Smooth muscle cell (in vitro differentiated cells): ENCODE results near the gene ZFPM1. TPM values are rescaled to one million over a fixed set of nuclear protein-coding genes. Genes with fewer than 3 reads are reported as not detected.

ENCODE experiments used
- DNase-seq: peaks from one replicate; lab custom pipeline; 2025; ENCODE audit not compliant: unreplicated experiment; lab: John Stamatoyannopoulos, UW
- H2AFZ ChIP-seq: fragments of 200-600 bp; sonication (generic); 2 replicates; pipeline ENCODE4 v1.6.0; 2016; ENCODE audit warnings: antibody characterized with exemption, low read depth, mild to moderate bottlenecking
- H3F3A ChIP-seq: fragments of 200-600 bp; sonication (generic); 2 replicates; pipeline ENCODE4 v1.6.0; 2017; ENCODE audit warnings: antibody characterized with exemption, low read depth
- H3K27ac ChIP-seq: fragments of 200-600 bp; sonication (generic); 2 replicates; pipeline ENCODE4 v1.5.1; 2016; ENCODE audit warnings: low read depth, mild to moderate bottlenecking
- H3K27me3 ChIP-seq: fragments of 200-600 bp; sonication (generic); 2 replicates; pipeline ENCODE4 v1.6.1; 2016; ENCODE audit warnings: low read depth, mild to moderate bottlenecking
- H3K36me3 ChIP-seq: fragments of 200-600 bp; sonication (generic); 2 replicates; pipeline ENCODE4 v1.5.1; 2016; ENCODE audit warnings: low read depth
- H3K4me1 ChIP-seq: fragments of 200-600 bp; sonication (generic); 2 replicates; pipeline ENCODE4 v1.5.1; 2016; ENCODE audit warnings: low read depth
- H3K4me2 ChIP-seq: fragments of 200-600 bp; sonication (generic); 2 replicates; pipeline ENCODE4 v1.6.0; 2016; ENCODE audit warnings: mild to moderate bottlenecking
- H3K4me3 ChIP-seq: fragments of 200-600 bp; sonication (generic); 2 replicates; pipeline ENCODE4 v1.5.1; 2016; ENCODE audit warnings: mild to moderate bottlenecking
- H3K79me2 ChIP-seq: fragments of 200-600 bp; sonication (generic); 2 replicates; pipeline ENCODE4 v1.6.0; 2016; ENCODE audit warnings: low read depth, mild to moderate bottlenecking
- H3K9ac ChIP-seq: fragments of 200-600 bp; sonication (generic); 2 replicates; pipeline ENCODE4 v1.6.0; 2016; ENCODE audit warnings: low read depth
- H3K9me3 ChIP-seq: fragments of 200-600 bp; sonication (generic); replicated peaks from 2 replicates; pipeline ENCODE4 v1.5.1; 2016; ENCODE audit warnings: low read depth
- H4K20me1 ChIP-seq: fragments of 200-600 bp; sonication (generic); 2 replicates; pipeline ENCODE4 v1.6.0; 2016; ENCODE audit warnings: low read depth
- CTCF ChIP-seq: fragments of 200-600 bp; sonication (generic); IDR thresholded peaks from 2 replicates; pipeline ENCODE4 v1.5.1; 2017; ENCODE audit warnings: borderline replicate concordance, mild to moderate bottlenecking, antibody characterized with exemption; ENCODE audit not compliant: insufficient read depth, poor library complexity, severe bottlenecking
- WGBS: methylation state at CpG from one replicate; pipeline ENCODE4 v1.1.7; 2016; ENCODE audit warnings: low lambda C conversion rate; 5-methylcytosine and 5-hydroxymethylcytosine counted together
- polyA plus RNA-seq: library from polyadenylated mRNA; unstranded; fragments of >200 nt; fragmentation: Nextera tagmentation; extraction: Ambion mirVana; gene quantifications from 2 replicates; pipeline ENCODE4 v1.2.1, GENCODE V29; 2016
- total RNA-seq: library from RNA; depleted of rRNA; stranded (reverse); fragments of >200 nt; gene quantifications from 2 replicates; pipeline ENCODE4 v1.2.3, GENCODE V29; 2014

Gene ZFPM1
- total and polyA plus RNA-seq, 2 experiments from 2014 or later = 0.99 to 4.9 TPM

GRCh38 chr16:88538366-88539060 is 85.4 kb downstream of the ZFPM1 start:
- H3K4me3 ChIP-seq = no peak overlapping the region
- H3K9me3 ChIP-seq = no peaks in the 10 kb centered on the region
- no peaks in the 10 kb centered on the region for H3K36me3 ChIP-seq
- no peak for DNase-seq
- WGBS = 83% methylated on average over 23 of the region's 23 CpGs
- H2AFZ ChIP-seq = no peak overlapping the region
- no peaks in the 10 kb centered on the region for H3F3A ChIP-seq
- no peak overlapping the region for H3K27ac ChIP-seq
- H3K4me2 ChIP-seq = no peak overlapping the region
- no peak overlapping the region for H3K9ac ChIP-seq
- TF ChIP-seq CTCF = no peak
- peaks cover 12% of the 10 kb centered on the region for H4K20me1 ChIP-seq
- H3K27me3 ChIP-seq = peaks cover 8% of the 10 kb centered on the region
- peaks cover 5% of the 10 kb centered on the region for H3K4me1 ChIP-seq
- no peaks in the 10 kb centered on the region for H3K79me2 ChIP-seq

GRCh38 chr16:88539261-88539651 is 86.2 kb downstream of the ZFPM1 start:
- DNase-seq = no peak
- 86% methylated on average over 12 of the region's 12 CpGs for WGBS

GRCh38 chr16:88539652-88540345 is 86.7 kb downstream of the ZFPM1 start:
- H3K79me2 ChIP-seq = no peaks in the 10 kb centered on the region
- no peak for TF ChIP-seq CTCF
- no peak overlapping the region for H2AFZ ChIP-seq
- H3K9me3 ChIP-seq = peaks cover 8% of the 10 kb centered on the region
- no peaks in the 10 kb centered on the region for H3K36me3 ChIP-seq
- no peak overlapping the region for H3K4me2 ChIP-seq
- WGBS = 76% methylated on average over 26 of the region's 26 CpGs
- H3K27me3 ChIP-seq = peaks cover 8% of the 10 kb centered on the region
- no peak overlapping the region for H3K9ac ChIP-seq
- no peak overlapping the region for H3K27ac ChIP-seq
- H4K20me1 ChIP-seq = peaks cover 11% of the 10 kb centered on the region
- DNase-seq = no peak
- peaks cover 5% of the 10 kb centered on the region for H3K4me1 ChIP-seq
- no peak overlapping the region for H3K4me3 ChIP-seq
- H3F3A ChIP-seq = no peaks in the 10 kb centered on the region

More at GRCh38 chr16:88539261-88539651, 86.2 kb downstream of the ZFPM1 start:
- Histone ChIP-seq H2AFZ (no peak overlapping the region), H4K20me1 (peaks cover 12% of the 10 kb centered on the region), H3K9ac (no peak overlapping the region), H3K4me1 (peaks cover 5% of the 10 kb centered on the region), H3K4me2 (no peak overlapping the region), H3K27ac (no peak overlapping the region), H3K4me3 (no peak overlapping the region), H3K79me2 (no peaks in the 10 kb centered on the region), H3K36me3 (no peaks in the 10 kb centered on the region), H3K27me3 (peaks cover 8% of the 10 kb centered on the region), H3F3A (no peaks in the 10 kb centered on the region), H3K9me3 (peaks cover 4% of the 10 kb centered on the region)
- TF ChIP-seq CTCF = no peak
